HFFc6 (cell line): Measurements from ENCODE around the gene OR51B5. TPM values are rescaled to one million over a fixed set of nuclear protein-coding genes. Genes with fewer than 3 reads are reported as not detected.
"Not testable (repeated sequence)": the region's sequence is repeated elsewhere in the genome, so short reads cannot be mapped to it uniquely, and the experiment has no call there.

Source experiments
- DNase-seq: peaks from one replicate; pipeline ENCODE4 v3.0.0-alpha.2; 2018
- H3K27ac Mint-ChIP-seq: 2 replicates; pipeline ENCODE4 v1.8.0; 2020; ENCODE audit warnings: mild to moderate bottlenecking, mixed read lengths
- H3K27me3 Mint-ChIP-seq: 2 replicates; pipeline ENCODE4 v1.8.0; 2021; ENCODE audit warnings: mild to moderate bottlenecking, moderate library complexity, mixed read lengths; ENCODE audit not compliant: insufficient read depth
- H3K36me3 Mint-ChIP-seq: 2 replicates; pipeline ENCODE4 v1.8.0; 2021; ENCODE audit warnings: low read depth, mixed read lengths
- H3K4me1 Mint-ChIP-seq: 2 replicates; pipeline ENCODE4 v1.8.0; 2020; ENCODE audit warnings: low read depth, mixed read lengths
- H3K4me3 Mint-ChIP-seq: 2 replicates; pipeline ENCODE4 v1.8.0; 2020; ENCODE audit warnings: mild to moderate bottlenecking, moderate library complexity, mixed read lengths
- H3K9me3 Mint-ChIP-seq: 2 replicates; pipeline ENCODE4 v1.8.0; 2020; ENCODE audit warnings: mild to moderate bottlenecking, mixed read lengths
- CTCF ChIP-seq: fragments of 200-600 bp; sonication (generic); IDR thresholded peaks from 2 replicates; pipeline ENCODE4 v1.5.0; 2021; ENCODE audit warnings: antibody characterized with exemption, mild to moderate bottlenecking
- total RNA-seq, 6 experiments: library from RNA; stranded (reverse); fragmentation: NEBNext Ultra II Directional; extraction: Animal tissue kit (Norgen Biotek cat#: 25700); gene quantifications; 2 replicates in 1 of 6; 3 replicates in 5 of 6; pipeline ENCODE4 v1.2.3, GENCODE V29; 2021

OR51B5 gene
- total RNA-seq, 6 experiments from 2014 or later: 0.30 to 0.53 (median 0.42) TPM; not detected in 2

- peak; percentile 72 for DNase-seq
- Mint-ChIP-seq H3K27ac (no peak overlapping the region; the same call in 1 of the 2 replicates), H3K36me3 (peaks cover 10% of the 10 kb centered on the region; the same call in 1 of the 2 replicates), H3K9me3 (peaks cover 13% of the 10 kb centered on the region), H3K27me3 (no peaks in the 10 kb centered on the region), H3K4me1 (peaks cover 50% of the 10 kb centered on the region), H3K4me3 (no peak overlapping the region)
- peak; percentile 82 for TF ChIP-seq CTCF
Observed at GRCh38 chr11:5369789-5370188, 26.5 kb upstream of the OR51B5 start.

- H3K4me3 Mint-ChIP-seq: peak overlapping the region; percentile 57
- no peak for DNase-seq
- peaks cover 10% of the 10 kb centered on the region; the same call in 1 of the 2 replicates for H3K36me3 Mint-ChIP-seq
- peaks cover 13% of the 10 kb centered on the region for H3K9me3 Mint-ChIP-seq
- no peak for TF ChIP-seq CTCF
- H3K4me1 Mint-ChIP-seq: peaks cover 62% of the 10 kb centered on the region
- H3K27me3 Mint-ChIP-seq: no peaks in the 10 kb centered on the region
- peak overlapping the region; percentile 84 for H3K27ac Mint-ChIP-seq
Observed at GRCh38 chr11:5368502-5369043, 25.2 kb upstream of the OR51B5 start.

GRCh38 chr11:5367448-5368074, 24.2 kb upstream of the OR51B5 start:
- no peak for TF ChIP-seq CTCF
- peak overlapping the region; percentile 12; the same call in 1 of the 2 replicates for H3K4me3 Mint-ChIP-seq
- DNase-seq: peak; percentile 79
- H3K4me1 Mint-ChIP-seq: peaks cover 72% of the 10 kb centered on the region
- peak overlapping the region; percentile 84 for H3K27ac Mint-ChIP-seq
- no peaks in the 10 kb centered on the region for H3K27me3 Mint-ChIP-seq
- peaks cover 4% of the 10 kb centered on the region for H3K9me3 Mint-ChIP-seq
- H3K36me3 Mint-ChIP-seq: peaks cover 10% of the 10 kb centered on the region; the same call in 1 of the 2 replicates

- H3K9me3 Mint-ChIP-seq: peaks cover 4% of the 10 kb centered on the region; the same call in 1 of the 2 replicates
- H3K27ac Mint-ChIP-seq: peak overlapping the region; percentile 84
- no peaks in the 10 kb centered on the region for H3K27me3 Mint-ChIP-seq
- peaks cover 80% of the 10 kb centered on the region for H3K4me1 Mint-ChIP-seq
- DNase-seq: peak; percentile 37
- H3K36me3 Mint-ChIP-seq: peaks cover 9% of the 10 kb centered on the region; the same call in 1 of the 2 replicates
- TF ChIP-seq CTCF: no peak
- H3K4me3 Mint-ChIP-seq: peak overlapping the region; percentile 50
Observed at GRCh38 chr11:5366856-5367255, 23.5 kb upstream of the OR51B5 start.

- not testable (repeated sequence) for H3K36me3 Mint-ChIP-seq, H3K9me3 Mint-ChIP-seq, DNase-seq, H3K27me3 Mint-ChIP-seq
- Mint-ChIP-seq H3K4me3 (peak overlapping the region; percentile 53), H3K27ac (peak overlapping the region; percentile 84), H3K4me1 (peaks cover 84% of the 10 kb centered on the region)
- peak; percentile 63 for TF ChIP-seq CTCF
Observed at GRCh38 chr11:5366365-5366764, 23.0 kb upstream of the OR51B5 start.
